ENCODE measurements around the gene BATF. TPM values are rescaled to one million over a fixed set of nuclear protein-coding genes. Genes with fewer than 3 reads are reported as not detected.

BATF gene
- total RNA-seq, 1 donor from 2014 or later = 4.9 TPM

GRCh38 chr14:75501080-75501479 is 21.2 kb upstream of the BATF start:
- ATAC-seq (no peak), DNase-seq (no peak)
- no peak for TF ChIP-seq CTCF (IDR thresholded peaks at IDR 0.05)
- Histone ChIP-seq H3K4me3 (no peak overlapping the region), H3K36me3 (no peaks in the 10 kb centered on the region), H3K27ac (no peak overlapping the region), H3K27me3 (no peaks in the 10 kb centered on the region), H3K9me3 (no peaks in the 10 kb centered on the region), H3K4me1 (no peaks in the 10 kb centered on the region)
- intact Hi-C loops (cut with DNase I) = no loop called here

GRCh38 chr14:75504411-75504810 is 17.9 kb upstream of the BATF start:
- H3K36me3 ChIP-seq = no peaks in the 10 kb centered on the region

GRCh38 chr14:75506930-75507329 is 15.3 kb upstream of the BATF start:
- no peaks in the 10 kb centered on the region for H3K4me1 ChIP-seq
- TF ChIP-seq CTCF (IDR thresholded peaks at IDR 0.05) = no peak
- no peaks in the 10 kb centered on the region for H3K27me3 ChIP-seq
- no peak for DNase-seq
- H3K27ac ChIP-seq = no peak overlapping the region
- peaks cover 16% of the 10 kb centered on the region for H3K9me3 ChIP-seq
- intact Hi-C loops (cut with DNase I) = no loop called here
- no peaks in the 10 kb centered on the region for H3K36me3 ChIP-seq
- H3K4me3 ChIP-seq = no peak overlapping the region
- no peak for ATAC-seq

More at GRCh38 chr14:75504411-75504810, 17.9 kb upstream of the BATF start:
- H3K27ac ChIP-seq = no peak overlapping the region
- no peaks in the 10 kb centered on the region for H3K4me1 ChIP-seq
- intact Hi-C loops (cut with DNase I) = no loop called here
- DNase-seq = no peak
- H3K4me3 ChIP-seq = no peak overlapping the region
- H3K9me3 ChIP-seq = peaks cover 8% of the 10 kb centered on the region
- no peak for TF ChIP-seq CTCF (IDR thresholded peaks at IDR 0.05)
- H3K27me3 ChIP-seq = no peaks in the 10 kb centered on the region
- no peak for ATAC-seq

GRCh38 chr14:75510547-75510946 is 11.7 kb upstream of the BATF start:
- no peak for TF ChIP-seq CTCF (IDR thresholded peaks at IDR 0.05)
- Histone ChIP-seq H3K36me3 (no peaks in the 10 kb centered on the region), H3K4me3 (no peak overlapping the region), H3K4me1 (peaks cover 12% of the 10 kb centered on the region), H3K27ac (no peak overlapping the region), H3K27me3 (no peaks in the 10 kb centered on the region), H3K9me3 (peaks cover 16% of the 10 kb centered on the region)
- intact Hi-C loops (cut with DNase I) = no loop called here
- ATAC-seq (no peak), DNase-seq (no peak)

- DNase-seq (no peak), ATAC-seq (no peak)
- H3K27ac ChIP-seq = no peak overlapping the region
- no peak for TF ChIP-seq CTCF (IDR thresholded peaks at IDR 0.05)
- no peaks in the 10 kb centered on the region for H3K27me3 ChIP-seq
- no peaks in the 10 kb centered on the region for H3K36me3 ChIP-seq
- H3K4me3 ChIP-seq = no peak overlapping the region
- peaks cover 16% of the 10 kb centered on the region for H3K9me3 ChIP-seq
- H3K4me1 ChIP-seq = peaks cover 12% of the 10 kb centered on the region
- intact Hi-C loops (cut with DNase I) = no loop called here
Measured at GRCh38 chr14:75511201-75511600, 11.1 kb upstream of the BATF start.

Measured in upper lobe of right lung (tissue), 1 donor.